Heart left ventricle (tissue), 16 donors: ENCODE data around the gene FBN1. TPM values are rescaled to one million over a fixed set of nuclear protein-coding genes. Genes with fewer than 3 reads are reported as not detected.
A peak's percentile ranks its signal among the peaks of the same experiment; 100 is the strongest.

Experiments used
- ATAC-seq, 4 donors: fragments of 200-7000 bp; cut with Tn5 transposase; one replicate each; pipeline ENCODE4 v1.9.1; 2020 to 2022; ENCODE audit warnings: moderate library complexity in 4 of 4, mild to moderate bottlenecking in 3 of 4, moderate number of reproducible peaks in 1 of 4
- DNase-seq, 5 donors: peaks; one replicate each; pipeline ENCODE4 v3.0.0-alpha.2; 2020
- H3K27ac ChIP-seq, 12 donors: fragments of 200-600 bp; sonication (generic) in 4 of 12; one replicate each; pipeline versions ENCODE4 v1.5.0 to v1.8.0; 2016 to 2022; ENCODE audit warnings: mild to moderate bottlenecking in 2 of 12
- H3K27me3 ChIP-seq, 9 donors: fragments of 200-600 bp; sonication (generic) in 2 of 9; one replicate each; pipeline versions ENCODE4 v1.5.1 to v1.8.0; 2016 to 2022; ENCODE audit warnings: mild to moderate bottlenecking in 3 of 9
- H3K36me3 ChIP-seq, 9 donors: fragments of 200-600 bp; sonication (generic) in 2 of 9; one replicate each; pipeline versions ENCODE4 v1.5.0 to v1.8.0; 2018 to 2022; ENCODE audit warnings: mild to moderate bottlenecking in 2 of 9
- H3K4me1 ChIP-seq, 12 donors: fragments of 200-600 bp; sonication (generic) in 4 of 12; one replicate each; pipeline versions ENCODE4 v1.5.0 to v1.8.0; 2016 to 2022; ENCODE audit warnings: mild to moderate bottlenecking in 3 of 12
- H3K4me3 ChIP-seq, 12 donors: fragments of 200-600 bp; sonication (generic) in 4 of 12; one replicate each; pipeline versions ENCODE4 v1.5.0 to v1.8.0; 2017 to 2022; ENCODE audit warnings: mild to moderate bottlenecking in 9 of 12, moderate library complexity in 4 of 12
- H3K9me3 ChIP-seq, 12 donors: fragments of 200-600 bp; sonication (generic) in 4 of 12; one replicate each; pipeline versions ENCODE4 v1.5.0 to v1.8.0; 2016 to 2022; ENCODE audit warnings: mild to moderate bottlenecking in 1 of 12
- POLR2A ChIP-seq, 2 donors: fragments of 450-650 bp; IDR thresholded peaks; one replicate each; pipeline ENCODE4 v1.6.1; 2017; ENCODE audit warnings: antibody characterized with exemption in 2 of 2, mild to moderate bottlenecking in 2 of 2, moderate library complexity in 2 of 2
- WGBS, 4 donors: extraction: QIAGEN DNeasy Blood & Tissue Kit in 2 of 4; methylation state at CpG; one replicate each; pipeline versions ENCODE4 v1.1.5 to v1.1.7; 2013 to 2018; 5-methylcytosine and 5-hydroxymethylcytosine counted together
- intact Hi-C, 10 donors: fragments of 100-400 bp; cut with DNase I; formaldehyde crosslinking; loops; one replicate each; pipeline versions ENCODE4 v1.11.1 to v1.14.2; 2022
- polyA plus RNA-seq, 2 donors: library from polyadenylated mRNA; stranded (reverse); fragments of 200-250 nt; gene quantifications; one replicate each; pipeline ENCODE4 v1.2.3, GENCODE V29; 2013
- total RNA-seq, 9 donors: library from RNA; depleted of rRNA in 2 of 9; stranded (reverse); fragments of >200 nt in 2 of 9; fragmentation: NEBNext Ultra II Directional in 3 of 9; extraction: Animal tissue kit (Norgen Biotek cat#: 25700) in 3 of 9; gene quantifications; one replicate each; pipeline versions ENCODE4 v1.1.0 to v1.2.4, GENCODE V29; 2016 to 2023
- TF ChIP-seq, protein P1 (sequence below), 12 donors: fragments of 200-600 bp; sonication (generic) in 4 of 12; IDR thresholded peaks; one replicate each; pipeline versions ENCODE4 v1.5.0 to v1.8.0; 2018 to 2022; ENCODE audit warnings: antibody characterized with exemption in 12 of 12, mild to moderate bottlenecking in 5 of 12
- donor health status: ischemic (EF 13 %, LVEDD 7.1; RV severe dilation, severe dysfunction).
- donor health status: healthy with polysubstance abuse.
- donor health status: DM: no; HTN: yes; CAD: no.
- donor health status: DM: no; HTN: no; CAD: no.
- donor health status: ischemic (EF 25% LVEDD 6.9; RV normal size, moderate dysfunction).
- donor health status: ischemic (EF 25% LVEDD 5.7; RV mildly dilated, moderate dysfunction).
- donor health status: healthy.
- donor health status: DM: yes; HTN: yes; CAD: no.
- donor health status: ischemic (EF 35%, LVEDD 5.7; RV mildly dilated, moderate dysfunction).
- donor health status: nonischemic (EF 11% LVEDD 7.7; RV severe dilation, severe dysfunction).
- donor health status: DM: yes; HTN: yes; CAD: no.
- donor health status: PGD.
- donor health status: ischemic (EF 29% LVEDD 5.4; RV normal size, mild dysfunction).
- donor health status: nonischemic (EF 23%, LVEDD 6.1; RV moderate dilation, normal function).

The FBN1 gene
- total and polyA plus RNA-seq, 11 donors, result 5.7 to 115 (median 31.4) TPM

DNA sequence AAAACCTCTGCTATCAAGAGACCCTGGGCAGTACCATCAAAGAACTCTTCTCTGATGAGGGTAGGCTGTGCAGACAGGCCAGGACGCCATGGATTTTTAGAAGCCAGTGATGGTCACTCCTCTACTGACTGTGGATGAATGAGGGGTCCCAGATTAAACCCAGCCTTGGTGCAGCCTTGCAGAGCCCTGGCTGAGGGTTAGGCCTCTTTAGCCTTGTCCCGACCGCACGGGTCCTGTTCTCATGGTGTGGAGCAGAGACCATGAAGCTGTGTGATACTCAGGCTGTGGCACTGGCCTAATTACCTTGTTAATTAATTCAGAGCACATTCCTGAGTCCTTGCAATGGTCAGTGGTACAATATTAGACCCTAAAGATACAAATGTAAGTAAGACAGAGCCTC is 71.7 kb downstream of the FBN1 start:
- peaks cover 0 to 5% (median 0%) of the 10 kb centered on the region in 9 donors for H3K36me3 ChIP-seq
- no peak overlapping the region for H3K27ac ChIP-seq
- intact Hi-C loops, result loop anchor here in 1 of 10 donors (10.0 kb wide), 1 partner anchor 209 kb away; no protein-coding TSS in a partner anchor
- DNase-seq (no peak), ATAC-seq (no peak)
- no peak for TF ChIP-seq POLR2A (IDR thresholded peaks at IDR 0.05)
- TF ChIP-seq, protein P1, sequence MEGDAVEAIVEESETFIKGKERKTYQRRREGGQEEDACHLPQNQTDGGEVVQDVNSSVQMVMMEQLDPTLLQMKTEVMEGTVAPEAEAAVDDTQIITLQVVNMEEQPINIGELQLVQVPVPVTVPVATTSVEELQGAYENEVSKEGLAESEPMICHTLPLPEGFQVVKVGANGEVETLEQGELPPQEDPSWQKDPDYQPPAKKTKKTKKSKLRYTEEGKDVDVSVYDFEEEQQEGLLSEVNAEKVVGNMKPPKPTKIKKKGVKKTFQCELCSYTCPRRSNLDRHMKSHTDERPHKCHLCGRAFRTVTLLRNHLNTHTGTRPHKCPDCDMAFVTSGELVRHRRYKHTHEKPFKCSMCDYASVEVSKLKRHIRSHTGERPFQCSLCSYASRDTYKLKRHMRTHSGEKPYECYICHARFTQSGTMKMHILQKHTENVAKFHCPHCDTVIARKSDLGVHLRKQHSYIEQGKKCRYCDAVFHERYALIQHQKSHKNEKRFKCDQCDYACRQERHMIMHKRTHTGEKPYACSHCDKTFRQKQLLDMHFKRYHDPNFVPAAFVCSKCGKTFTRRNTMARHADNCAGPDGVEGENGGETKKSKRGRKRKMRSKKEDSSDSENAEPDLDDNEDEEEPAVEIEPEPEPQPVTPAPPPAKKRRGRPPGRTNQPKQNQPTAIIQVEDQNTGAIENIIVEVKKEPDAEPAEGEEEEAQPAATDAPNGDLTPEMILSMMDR (IDR thresholded peaks at IDR 0.05), result no peak
- H3K4me3 ChIP-seq, result no peak overlapping the region
- H3K27me3 ChIP-seq, result no peaks in the 10 kb centered on the region
- no peaks in the 10 kb centered on the region for H3K9me3 ChIP-seq
- 83 to 92% (median 89%) methylated on average over 1 to 4 of the region's 4 CpGs for WGBS, 4 donors
- H3K4me1 ChIP-seq, result peaks cover 0 to 12% (median 0%) of the 10 kb centered on the region in 12 donors

DNA sequence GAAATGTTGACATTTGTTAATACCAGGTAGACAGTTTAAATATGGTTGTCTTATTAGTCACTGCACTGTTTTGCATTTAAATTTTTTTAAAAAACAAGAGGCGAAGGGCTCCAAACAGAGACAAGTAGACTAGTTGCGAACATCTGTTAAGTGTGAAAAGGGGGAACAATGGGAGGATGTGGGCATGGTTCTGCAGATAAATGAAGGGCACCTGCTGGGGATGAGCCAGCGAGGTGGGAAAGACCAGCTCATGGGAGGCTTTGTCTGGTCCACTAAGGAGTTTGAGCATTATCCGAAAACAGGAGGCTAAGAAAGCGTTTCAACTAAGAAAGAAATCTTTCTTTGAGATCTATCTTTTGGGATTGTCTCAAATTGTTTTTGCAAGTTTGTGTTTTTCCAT is 72.7 kb downstream of the FBN1 start:
- intact Hi-C loops, result loop anchor here in 1 of 10 donors (10.0 kb wide), 1 partner anchor 208 kb away; no protein-coding TSS in a partner anchor
- ATAC-seq (no peak), DNase-seq (no peak)
- WGBS, 4 donors, result 92 to 96% (median 95%) methylated on average over 5 of the region's 5 CpGs
- H3K27me3 ChIP-seq, result no peaks in the 10 kb centered on the region
- peaks cover 0 to 12% (median 0%) of the 10 kb centered on the region in 12 donors for H3K4me1 ChIP-seq
- H3K27ac ChIP-seq, result no peak overlapping the region
- H3K9me3 ChIP-seq, result no peaks in the 10 kb centered on the region
- TF ChIP-seq, protein P1 (IDR thresholded peaks at IDR 0.05), result no peak
- TF ChIP-seq POLR2A (IDR thresholded peaks at IDR 0.05), result no peak
- H3K36me3 ChIP-seq, result peaks cover 0 to 5% (median 0%) of the 10 kb centered on the region in 9 donors
- H3K4me3 ChIP-seq, result no peak overlapping the region

DNA sequence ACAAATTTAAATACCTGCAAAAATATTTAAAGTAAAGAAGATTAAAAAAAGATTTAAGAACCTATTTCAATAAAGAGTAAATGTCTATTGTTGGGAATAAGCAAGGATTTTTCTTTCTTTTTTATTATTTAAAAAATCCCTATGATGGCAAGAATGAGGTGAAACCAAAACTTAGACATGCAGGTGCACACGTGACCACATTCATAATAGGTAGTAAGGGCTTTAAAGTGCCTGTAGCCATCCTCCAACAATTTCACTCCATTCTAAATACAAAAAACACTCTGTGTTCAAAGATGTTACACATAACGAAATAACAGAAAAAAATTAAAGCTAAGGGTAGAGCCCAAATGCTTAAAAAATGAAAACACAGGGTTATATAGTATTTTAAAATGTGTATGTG is 74.0 kb downstream of the FBN1 start:
- Histone ChIP-seq H3K27me3 (no peaks in the 10 kb centered on the region), H3K36me3 (peaks cover 0 to 5% (median 0%) of the 10 kb centered on the region in 9 donors), H3K27ac (no peak overlapping the region), H3K9me3 (no peaks in the 10 kb centered on the region), H3K4me1 (peaks cover 0 to 12% (median 2%) of the 10 kb centered on the region in 12 donors), H3K4me3 (no peak overlapping the region)
- 94 to 97% (median 95%) methylated on average over 2 of the region's 2 CpGs for WGBS, 4 donors
- DNase-seq (no peak), ATAC-seq (no peak)
- intact Hi-C loops, result loop anchor here in 2 of 10 donors (2.0 to 10.0 kb wide), 2 partner anchors 17 to 207 kb away; no protein-coding TSS in a partner anchor
- TF ChIP-seq POLR2A (IDR thresholded peaks at IDR 0.05), result no peak
- TF ChIP-seq, protein P1 (IDR thresholded peaks at IDR 0.05), result no peak

DNA sequence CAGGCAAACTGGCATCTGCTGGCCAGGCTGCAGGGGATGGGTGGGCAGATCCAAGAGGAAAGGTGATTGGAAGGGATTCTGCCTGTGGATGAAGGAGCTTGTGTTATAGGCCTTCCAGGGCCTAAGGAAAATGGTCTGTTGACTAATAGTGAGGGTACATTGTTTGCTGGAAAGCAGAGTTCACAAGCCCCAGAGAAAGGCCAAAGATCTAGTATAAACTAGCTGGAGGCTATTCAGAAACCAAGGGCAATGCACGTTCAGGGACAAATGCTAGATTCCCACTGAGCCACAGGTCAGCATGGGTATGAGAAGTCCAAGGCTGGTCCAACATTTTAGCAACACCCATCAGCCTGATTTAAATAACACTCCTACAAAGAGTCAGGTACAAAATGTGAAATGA is 74.7 kb downstream of the FBN1 start:
- Histone ChIP-seq H3K4me1 (peaks cover 0 to 18% (median 8%) of the 10 kb centered on the region in 12 donors), H3K27me3 (no peaks in the 10 kb centered on the region), H3K36me3 (peaks cover 0 to 5% (median 0%) of the 10 kb centered on the region in 9 donors), H3K27ac (no peak overlapping the region), H3K4me3 (no peak overlapping the region), H3K9me3 (no peaks in the 10 kb centered on the region)
- DNase-seq, result no peak
- 16 to 65% (median 61%) methylated on average over 1 of the region's 1 CpG for WGBS, 4 donors
- intact Hi-C loops, result loop anchor here in 2 of 10 donors (2.0 to 10.0 kb wide), 2 partner anchors 16 to 206 kb away; no protein-coding TSS in a partner anchor
- TF ChIP-seq POLR2A (IDR thresholded peaks at IDR 0.05), result no peak
- TF ChIP-seq, protein P1 (IDR thresholded peaks at IDR 0.05), result no peak
- peak in 1 of 4 donors; percentile 48 for ATAC-seq
